ENCODE data around the gene SPAG16.

SPAG16 gene

DNA sequence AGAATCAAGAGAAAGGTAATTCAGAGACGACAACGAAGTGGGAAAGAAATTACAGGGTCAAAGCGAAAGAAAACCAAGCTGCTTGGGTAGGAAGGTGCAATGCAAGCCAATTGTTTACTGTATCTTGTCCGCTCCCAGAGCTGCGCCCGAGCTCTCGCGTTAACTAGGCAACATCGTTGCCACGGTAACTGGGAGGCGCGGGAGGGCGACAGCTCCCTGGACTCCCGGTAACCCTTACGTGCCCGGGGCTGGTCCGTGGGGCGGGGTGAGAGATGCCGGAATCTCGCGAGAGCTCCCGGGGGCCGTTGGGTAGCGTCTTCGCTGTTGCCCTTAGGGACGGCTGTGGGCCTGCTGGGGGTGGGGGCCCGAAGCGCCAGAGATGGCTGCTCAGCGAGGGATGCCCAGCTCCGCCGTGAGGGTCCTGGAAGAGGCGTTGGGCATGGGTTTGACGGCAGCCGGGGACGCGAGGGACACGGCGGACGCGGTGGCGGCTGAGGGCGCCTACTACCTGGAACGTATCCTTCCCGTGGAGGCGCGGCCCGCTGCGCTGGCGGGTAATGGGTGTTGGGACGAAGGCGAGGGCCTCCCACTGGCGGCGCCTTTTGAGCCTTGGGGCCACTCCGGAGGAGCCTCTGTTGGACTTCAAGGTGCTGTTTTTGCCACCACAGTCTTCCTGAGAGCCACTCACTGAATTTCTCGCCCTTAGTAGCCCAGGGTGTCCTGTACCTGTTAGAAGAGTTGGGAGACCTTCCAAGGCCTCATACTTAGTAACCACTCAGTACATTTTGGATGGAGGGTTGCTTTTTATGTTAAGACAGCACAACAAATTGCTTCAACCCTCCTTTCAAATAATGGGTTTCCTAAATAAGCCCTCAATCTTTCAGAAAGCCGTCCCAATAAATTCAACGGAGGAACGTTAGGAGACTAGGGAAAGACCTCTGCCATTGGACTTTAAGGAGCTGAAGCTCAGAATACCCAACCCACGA lies at the start of gene SPAG16:
TSS of gene SPAG16 (plus strand) at position 360 of the 986 bp plus-strand sequence.
- Histone ChIP-seq H3K9me3 (ENCODE audit: severe bottlenecking) (no peaks in the 10 kb centered on the region), H3K36me3 (no peaks in the 10 kb centered on the region), H3K27me3 (ENCODE audit: insufficient read depth, low read depth, severe bottlenecking) (no peaks in the 10 kb centered on the region), H3K4me3 (ENCODE audit: low read depth, low read length) (peak within 1 kb of the TSS; percentile 91), H3K27ac (peak within 1 kb of the TSS; percentile 80)
- peak; percentile 98 for DNase-seq
- TF ChIP-seq, protein P1, sequence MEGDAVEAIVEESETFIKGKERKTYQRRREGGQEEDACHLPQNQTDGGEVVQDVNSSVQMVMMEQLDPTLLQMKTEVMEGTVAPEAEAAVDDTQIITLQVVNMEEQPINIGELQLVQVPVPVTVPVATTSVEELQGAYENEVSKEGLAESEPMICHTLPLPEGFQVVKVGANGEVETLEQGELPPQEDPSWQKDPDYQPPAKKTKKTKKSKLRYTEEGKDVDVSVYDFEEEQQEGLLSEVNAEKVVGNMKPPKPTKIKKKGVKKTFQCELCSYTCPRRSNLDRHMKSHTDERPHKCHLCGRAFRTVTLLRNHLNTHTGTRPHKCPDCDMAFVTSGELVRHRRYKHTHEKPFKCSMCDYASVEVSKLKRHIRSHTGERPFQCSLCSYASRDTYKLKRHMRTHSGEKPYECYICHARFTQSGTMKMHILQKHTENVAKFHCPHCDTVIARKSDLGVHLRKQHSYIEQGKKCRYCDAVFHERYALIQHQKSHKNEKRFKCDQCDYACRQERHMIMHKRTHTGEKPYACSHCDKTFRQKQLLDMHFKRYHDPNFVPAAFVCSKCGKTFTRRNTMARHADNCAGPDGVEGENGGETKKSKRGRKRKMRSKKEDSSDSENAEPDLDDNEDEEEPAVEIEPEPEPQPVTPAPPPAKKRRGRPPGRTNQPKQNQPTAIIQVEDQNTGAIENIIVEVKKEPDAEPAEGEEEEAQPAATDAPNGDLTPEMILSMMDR (IDR thresholded peaks at IDR 0.05; ENCODE audit: low read depth, low read length): no peak

DNA sequence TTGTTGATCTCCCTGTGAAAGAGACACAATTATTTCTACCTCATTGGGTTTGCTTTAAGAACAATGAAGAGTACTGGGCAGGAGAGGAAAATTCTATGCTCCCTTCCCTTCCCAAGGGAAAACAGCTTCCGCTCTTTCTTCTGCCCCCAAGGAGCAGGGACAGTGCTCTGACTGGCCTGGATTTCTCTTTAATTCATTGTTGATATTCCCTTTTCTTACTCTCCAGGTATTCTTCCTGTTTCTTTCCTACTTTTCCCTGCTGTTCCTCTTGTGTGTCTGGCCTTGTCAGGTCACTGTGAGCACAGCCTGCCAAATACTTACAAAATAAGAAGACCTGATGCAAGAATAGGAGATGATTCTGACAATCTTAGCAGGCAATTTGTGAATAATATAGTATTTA lies 49.6 kb upstream of the SPAG16 start:
- Histone ChIP-seq H3K36me3 (no peaks in the 10 kb centered on the region), H3K27ac (no peak overlapping the region), H3K9me3 (ENCODE audit: severe bottlenecking) (no peaks in the 10 kb centered on the region), H3K4me3 (ENCODE audit: low read depth, low read length) (no peak overlapping the region), H3K27me3 (ENCODE audit: insufficient read depth, low read depth, severe bottlenecking) (no peaks in the 10 kb centered on the region)
- TF ChIP-seq, protein P1 (IDR thresholded peaks at IDR 0.05; ENCODE audit: low read depth, low read length): no peak
- no peak for DNase-seq

DNA sequence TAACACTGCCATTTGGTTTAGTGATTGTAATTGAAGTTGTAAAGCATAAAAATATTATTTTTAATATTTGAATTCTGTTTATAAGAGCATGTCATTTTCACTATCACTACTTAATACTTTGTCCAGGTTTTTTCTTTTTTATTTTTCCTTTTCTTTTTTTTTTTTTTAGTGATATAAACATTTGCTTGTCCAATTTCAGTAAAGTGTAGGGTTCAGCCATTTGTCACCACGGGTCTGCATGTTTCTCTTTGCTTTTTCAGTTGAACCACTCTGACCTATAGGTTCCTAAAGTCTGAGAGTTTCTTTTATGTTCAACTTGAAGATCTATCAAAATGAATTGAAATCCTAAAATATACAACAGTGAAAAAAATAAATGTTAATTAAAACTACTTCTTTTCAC lies 48.5 kb upstream of the SPAG16 start:
- no peak overlapping the region for H3K27ac ChIP-seq
- no peaks in the 10 kb centered on the region for H3K27me3 ChIP-seq (ENCODE audit: insufficient read depth, low read depth, severe bottlenecking)

DNA sequence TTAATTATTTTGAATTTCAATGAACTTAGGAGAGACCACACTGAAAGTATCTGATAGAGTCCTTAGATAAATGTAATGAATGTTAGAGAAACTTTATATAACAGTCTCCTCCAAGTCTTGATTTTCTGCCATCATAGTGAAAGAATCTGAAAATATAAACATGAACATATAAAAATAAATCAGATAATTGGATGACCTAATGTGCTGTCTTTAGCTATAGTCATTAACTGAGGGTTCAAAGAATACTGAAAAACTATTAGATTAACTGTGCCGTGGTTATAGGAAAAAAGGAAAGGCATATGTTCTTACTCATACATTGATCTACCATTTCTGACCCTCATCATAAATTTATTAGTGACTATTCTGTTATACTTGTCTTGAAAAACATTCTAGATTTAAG lies 47.0 kb upstream of the SPAG16 start:
- H3K27ac ChIP-seq: no peak overlapping the region
- no peak for DNase-seq
- H3K36me3 ChIP-seq: no peaks in the 10 kb centered on the region

More for the DNA sequence above, 48.5 kb upstream of the SPAG16 start:
- no peak for DNase-seq
- H3K36me3 ChIP-seq: no peaks in the 10 kb centered on the region
- TF ChIP-seq, protein P1 (IDR thresholded peaks at IDR 0.05; ENCODE audit: low read depth, low read length): no peak
- H3K4me3 ChIP-seq (ENCODE audit: low read depth, low read length): no peak overlapping the region
- H3K9me3 ChIP-seq (ENCODE audit: severe bottlenecking): no peaks in the 10 kb centered on the region

DNA sequence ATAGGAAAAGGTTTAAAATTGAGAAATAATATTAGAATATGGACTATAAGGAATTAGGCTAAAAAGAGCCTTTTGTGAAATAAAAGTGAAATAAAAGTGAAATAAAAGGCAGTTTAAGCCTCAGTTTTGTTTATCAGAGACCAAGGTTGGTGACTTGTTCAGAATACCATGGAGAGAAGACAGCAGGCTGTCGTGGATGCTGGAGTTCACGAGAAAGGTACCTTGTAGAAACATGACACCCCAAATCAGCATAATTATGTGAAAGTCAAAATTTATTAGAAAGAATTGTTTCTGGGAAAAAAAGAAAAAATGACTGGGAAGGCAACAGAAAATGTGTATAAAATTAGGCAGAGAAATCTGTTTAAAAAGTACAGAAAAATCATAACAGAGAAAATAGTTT lies 46.5 kb upstream of the SPAG16 start:
- no peak for DNase-seq
- TF ChIP-seq, protein P1 (IDR thresholded peaks at IDR 0.05; ENCODE audit: low read depth, low read length): no peak
- no peaks in the 10 kb centered on the region for H3K9me3 ChIP-seq (ENCODE audit: severe bottlenecking)
- H3K27me3 ChIP-seq (ENCODE audit: insufficient read depth, low read depth, severe bottlenecking): no peaks in the 10 kb centered on the region
- H3K36me3 ChIP-seq: no peaks in the 10 kb centered on the region
- no peak overlapping the region for H3K27ac ChIP-seq
- no peak overlapping the region for H3K4me3 ChIP-seq (ENCODE audit: low read depth, low read length)

More for the DNA sequence above, 47.0 kb upstream of the SPAG16 start:
- H3K9me3 ChIP-seq (ENCODE audit: severe bottlenecking): no peaks in the 10 kb centered on the region
- TF ChIP-seq, protein P1 (IDR thresholded peaks at IDR 0.05; ENCODE audit: low read depth, low read length): no peak
- no peaks in the 10 kb centered on the region for H3K27me3 ChIP-seq (ENCODE audit: insufficient read depth, low read depth, severe bottlenecking)
- H3K4me3 ChIP-seq (ENCODE audit: low read depth, low read length): no peak overlapping the region

Measured in WERI-Rb-1 (cell line).